ENCODE measurements around the gene VAMP5. TPM values are rescaled to one million over a fixed set of nuclear protein-coding genes. Genes with fewer than 3 reads are reported as not detected.

Gene VAMP5
- total RNA-seq, 2 donors from 2014 or later: 36.8 to 51.2 TPM

GRCh38 chr2:85561280-85562212 lies 22.7 kb upstream of the VAMP5 start, which contains the start of gene GGCX:
TSS of gene GGCX (minus strand) at chr2:85561493. CDS start at chr2:85561428, 65 bp downstream.
- peak; percentile 97 for ATAC-seq (replicated peaks)
- H3K4me1 Mint-ChIP-seq: peaks cover 4% of the 10 kb centered on the region
- peak within 1 kb of the TSS; percentile 93 for H3K4me3 Mint-ChIP-seq
- no peaks in the 10 kb centered on the region for H3K9me3 Mint-ChIP-seq
- H3K27me3 Mint-ChIP-seq: no peaks in the 10 kb centered on the region
- H3K27ac Mint-ChIP-seq: peak within 1 kb of the TSS; percentile 92
- H3K36me3 Mint-ChIP-seq (ENCODE audit: low read depth): peaks cover 29% of the 10 kb centered on the region

- Mint-ChIP-seq H3K36me3 (ENCODE audit: low read depth) (peaks cover 11% of the 10 kb centered on the region), H3K27me3 (no peaks in the 10 kb centered on the region), H3K27ac (no peak overlapping the region), H3K4me1 (peaks cover 4% of the 10 kb centered on the region), H3K9me3 (no peaks in the 10 kb centered on the region), H3K4me3 (no peak overlapping the region)
- ATAC-seq (replicated peaks): no peak
Measured at GRCh38 chr2:85564144-85564563, 20.1 kb upstream of the VAMP5 start.

- Mint-ChIP-seq H3K27ac (no peak overlapping the region), H3K4me1 (no peaks in the 10 kb centered on the region), H3K36me3 (ENCODE audit: low read depth) (no peaks in the 10 kb centered on the region), H3K27me3 (no peaks in the 10 kb centered on the region), H3K9me3 (no peaks in the 10 kb centered on the region), H3K4me3 (no peak overlapping the region)
- ATAC-seq (replicated peaks): no peak
Measured at GRCh38 chr2:85566265-85566664, 18.0 kb upstream of the VAMP5 start.

- Mint-ChIP-seq H3K27me3 (no peaks in the 10 kb centered on the region), H3K4me1 (peaks cover 16% of the 10 kb centered on the region), H3K36me3 (ENCODE audit: low read depth) (peaks cover 25% of the 10 kb centered on the region), H3K27ac (no peak overlapping the region), H3K9me3 (no peaks in the 10 kb centered on the region), H3K4me3 (no peak overlapping the region)
- ATAC-seq (replicated peaks): no peak
Measured at GRCh38 chr2:85575739-85576138, 8.5 kb upstream of the VAMP5 start.

GRCh38 chr2:85577063-85577385 lies 7.2 kb upstream of the VAMP5 start:
- peaks cover 16% of the 10 kb centered on the region for H3K4me1 Mint-ChIP-seq
- H3K4me3 Mint-ChIP-seq: peak overlapping the region; percentile 99
- no peaks in the 10 kb centered on the region for H3K27me3 Mint-ChIP-seq
- ATAC-seq (replicated peaks): no peak
- peaks cover 34% of the 10 kb centered on the region for H3K36me3 Mint-ChIP-seq (ENCODE audit: low read depth)
- peak overlapping the region; percentile 97 for H3K27ac Mint-ChIP-seq
- no peaks in the 10 kb centered on the region for H3K9me3 Mint-ChIP-seq

GRCh38 chr2:85577386-85578242 lies 6.6 kb upstream of the VAMP5 start, which contains the start of gene VAMP8:
TSS of gene VAMP8 (plus strand) at chr2:85577586. CDS start at chr2:85577647, 61 bp downstream.
- ATAC-seq (replicated peaks): peak; percentile 90
- H3K27me3 Mint-ChIP-seq: no peaks in the 10 kb centered on the region
- H3K27ac Mint-ChIP-seq: peak within 1 kb of the TSS; percentile 97
- H3K4me1 Mint-ChIP-seq: peaks cover 16% of the 10 kb centered on the region
- H3K4me3 Mint-ChIP-seq: peak within 1 kb of the TSS; percentile 99
- no peaks in the 10 kb centered on the region for H3K9me3 Mint-ChIP-seq
- H3K36me3 Mint-ChIP-seq (ENCODE audit: low read depth): peaks cover 39% of the 10 kb centered on the region

GRCh38 chr2:85578243-85579180 lies 5.7 kb upstream of the VAMP5 start:
- H3K27me3 Mint-ChIP-seq: no peaks in the 10 kb centered on the region
- H3K4me1 Mint-ChIP-seq: peaks cover 18% of the 10 kb centered on the region
- H3K27ac Mint-ChIP-seq: peak overlapping the region; percentile 97
- H3K4me3 Mint-ChIP-seq: peak overlapping the region; percentile 99
- ATAC-seq (replicated peaks): peak; percentile 41
- no peaks in the 10 kb centered on the region for H3K9me3 Mint-ChIP-seq
- peaks cover 44% of the 10 kb centered on the region for H3K36me3 Mint-ChIP-seq (ENCODE audit: low read depth)

GRCh38 chr2:85579266-85579935 lies 4.8 kb upstream of the VAMP5 start:
- H3K4me3 Mint-ChIP-seq: peak overlapping the region; percentile 99
- peaks cover 24% of the 10 kb centered on the region for H3K4me1 Mint-ChIP-seq
- ATAC-seq (replicated peaks): no peak

GRCh38 chr2:85580206-85580605 lies 4.0 kb upstream of the VAMP5 start:
- no peak for ATAC-seq (replicated peaks)
- no peak overlapping the region for H3K27ac Mint-ChIP-seq
- peaks cover 49% of the 10 kb centered on the region for H3K36me3 Mint-ChIP-seq (ENCODE audit: low read depth)
- no peaks in the 10 kb centered on the region for H3K27me3 Mint-ChIP-seq
- H3K4me1 Mint-ChIP-seq: peaks cover 27% of the 10 kb centered on the region
- H3K4me3 Mint-ChIP-seq: peak overlapping the region; percentile 99
- no peaks in the 10 kb centered on the region for H3K9me3 Mint-ChIP-seq

More at GRCh38 chr2:85579266-85579935, 4.8 kb upstream of the VAMP5 start:
- Mint-ChIP-seq H3K27ac (peak overlapping the region; percentile 97), H3K27me3 (no peaks in the 10 kb centered on the region), H3K9me3 (no peaks in the 10 kb centered on the region), H3K36me3 (ENCODE audit: low read depth) (peaks cover 49% of the 10 kb centered on the region)

GRCh38 chr2:85582492-85582891 lies 1.7 kb upstream of the VAMP5 start:
- Mint-ChIP-seq H3K27ac (no peak overlapping the region), H3K36me3 (ENCODE audit: low read depth) (peaks cover 49% of the 10 kb centered on the region), H3K4me1 (peaks cover 32% of the 10 kb centered on the region), H3K9me3 (no peaks in the 10 kb centered on the region), H3K27me3 (no peaks in the 10 kb centered on the region), H3K4me3 (no peak overlapping the region)
- ATAC-seq (replicated peaks): no peak

- H3K9me3 Mint-ChIP-seq: no peaks in the 10 kb centered on the region
- no peaks in the 10 kb centered on the region for H3K27me3 Mint-ChIP-seq
- H3K4me3 Mint-ChIP-seq: peak overlapping the region; percentile 82
- peaks cover 33% of the 10 kb centered on the region for H3K4me1 Mint-ChIP-seq
- ATAC-seq (replicated peaks): peak; percentile 37
- H3K27ac Mint-ChIP-seq: peak overlapping the region; percentile 87
- H3K36me3 Mint-ChIP-seq (ENCODE audit: low read depth): peaks cover 41% of the 10 kb centered on the region
Measured at GRCh38 chr2:85583667-85584353, 421 bp upstream of the VAMP5 start.

GRCh38 chr2:85584857-85585780 lies 888 bp downstream of the VAMP5 start:
- peak; percentile 86 for ATAC-seq (replicated peaks)
- Mint-ChIP-seq H3K36me3 (ENCODE audit: low read depth) (peaks cover 29% of the 10 kb centered on the region), H3K27me3 (no peaks in the 10 kb centered on the region), H3K27ac (peak overlapping the region; percentile 87), H3K9me3 (no peaks in the 10 kb centered on the region), H3K4me3 (peak overlapping the region; percentile 82), H3K4me1 (peaks cover 29% of the 10 kb centered on the region)

Data from activated T-helper 17 cell treated with anti-CD3 and anti-CD28 coated beads, Interleukin-2, amount 50 U/mL, for 72 hours (primary cell).